Natural killer cell (primary cell): ENCODE results near the gene MKNK1. TPM values are rescaled to one million over a fixed set of nuclear protein-coding genes. Genes with fewer than 3 reads are reported as not detected.

ENCODE experiments used
- ATAC-seq, 3 donors: fragments of 150-1000 bp in 2 of 3; fragments of 200-7000 bp in 1 of 3; cut with Tn5 transposase; 1 replicate in 1 of 3; 2 replicates in 2 of 3; pipeline ENCODE4 v1.10.0; 2021; ENCODE audit warnings: mild to moderate bottlenecking in 2 of 3, moderate library complexity in 2 of 3
- DNase-seq, 2 donors: peaks; one replicate each; pipeline versions ENCODE4 v3.0.0 to v3.0.0-alpha.2; 2013 to 2021; ENCODE audit warnings: mixed read lengths in 1 of 2
- H3K27ac ChIP-seq: one replicate; pipeline ENCODE4 v1.5.1; 2013; ENCODE audit warnings: mild to moderate bottlenecking, low read length
- H3K27me3 ChIP-seq: one replicate; pipeline ENCODE4 v1.6.1; 2013; ENCODE audit warnings: low read length; ENCODE audit not compliant: control insufficient read depth, insufficient read depth
- H3K36me3 ChIP-seq: one replicate; pipeline ENCODE4 v1.6.1; 2013; ENCODE audit warnings: low read length; ENCODE audit not compliant: control insufficient read depth, insufficient read depth
- H3K4me1 ChIP-seq: one replicate; pipeline ENCODE4 v1.6.1; 2013; ENCODE audit warnings: low read length; ENCODE audit not compliant: control insufficient read depth, insufficient read depth
- H3K4me3 ChIP-seq: one replicate; pipeline ENCODE4 v1.5.1; 2013; ENCODE audit warnings: low read length
- H3K9me3 ChIP-seq: one replicate; pipeline ENCODE4 v1.6.1; 2013; ENCODE audit warnings: low read length; ENCODE audit not compliant: control insufficient read depth, insufficient read depth
- H3K27ac Mint-ChIP-seq, 2 donors: one replicate each; pipeline ENCODE4 v1.8.0; 2022; ENCODE audit warnings: mild to moderate bottlenecking in 2 of 2, mixed read lengths in 2 of 2, moderate library complexity in 1 of 2
- H3K27me3 Mint-ChIP-seq, 2 donors: one replicate each; pipeline ENCODE4 v1.8.0; 2022; ENCODE audit warnings: low read depth in 2 of 2, mixed read lengths in 2 of 2
- H3K36me3 Mint-ChIP-seq: one replicate; pipeline ENCODE4 v1.8.0; 2022; ENCODE audit warnings: mixed read lengths
- H3K4me1 Mint-ChIP-seq, 2 donors: one replicate each; pipeline ENCODE4 v1.8.0; 2022; ENCODE audit warnings: mixed read lengths in 2 of 2
- H3K4me3 Mint-ChIP-seq: one replicate; pipeline ENCODE4 v1.8.0; 2022; ENCODE audit warnings: mild to moderate bottlenecking, moderate library complexity, mixed read lengths
- H3K9me3 Mint-ChIP-seq, 2 donors: one replicate each; pipeline ENCODE4 v1.8.0; 2022; ENCODE audit warnings: mixed read lengths in 2 of 2
- WGBS: methylation state at CpG from one replicate; pipeline ENCODE4 v1.1.7; 2013; ENCODE audit warnings: missing lambda C conversion rate; ENCODE audit not compliant: insufficient coverage; 5-methylcytosine and 5-hydroxymethylcytosine counted together
- intact Hi-C: fragments of 100-400 bp; cut with micrococcal nuclease; formaldehyde crosslinking; loops from one replicate; pipeline ENCODE4 v1.14.2; 2022
- total RNA-seq, 4 donors: library from RNA; stranded (reverse); fragments of 120-200 nt in 1 of 4; gene quantifications; one replicate each; pipeline versions ENCODE4 v1.2.3 to v1.2.4, GENCODE V29; 2013 to 2022
- TF ChIP-seq, protein P1 (sequence below): fragments of 200-600 bp; IDR thresholded peaks from one replicate; pipeline ENCODE4 v1.8.0; 2022; ENCODE audit warnings: antibody characterized with exemption

MKNK1 gene
- total RNA-seq, 3 donors from 2014 or later (not counting 1 experiment from before 2014, with no cell fraction given): 59.5 to 81.5 (median 65.5) TPM

DNA sequence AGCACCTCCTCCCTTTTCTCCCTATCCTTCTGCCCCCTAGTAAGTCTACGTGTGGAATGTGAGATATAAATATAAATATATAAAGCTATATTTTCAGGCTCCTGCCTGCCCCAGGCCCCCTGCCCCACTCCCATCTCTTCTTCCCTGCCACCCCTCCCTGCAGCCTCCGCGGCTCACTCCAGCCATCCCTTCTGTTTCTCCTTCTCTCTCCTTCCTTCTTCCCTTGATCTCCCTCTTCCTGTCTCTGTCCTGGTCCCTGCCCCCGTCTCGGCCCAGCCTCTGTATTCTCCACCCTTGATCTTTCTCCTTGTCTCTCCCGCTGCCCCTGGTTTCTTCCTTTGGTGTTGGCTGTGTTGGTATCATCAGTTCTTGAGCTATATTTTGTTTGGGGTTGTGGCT, 91.3 kb downstream of the MKNK1 start:
- Mint-ChIP-seq H3K36me3 (no peaks in the 10 kb centered on the region), H3K27ac (no peak overlapping the region), H3K27me3 (peaks cover 16 to 19% of the 10 kb centered on the region in 2 donors), H3K9me3 (no peaks in the 10 kb centered on the region), H3K4me1 (no peaks in the 10 kb centered on the region), H3K4me3 (no peak overlapping the region)
- Histone ChIP-seq H3K4me1 (no peaks in the 10 kb centered on the region), H3K9me3 (no peaks in the 10 kb centered on the region), H3K36me3 (no peaks in the 10 kb centered on the region), H3K4me3 (no peak overlapping the region), H3K27ac (no peak overlapping the region), H3K27me3 (no peaks in the 10 kb centered on the region)
- no peak for DNase-seq
- TF ChIP-seq, protein P1, sequence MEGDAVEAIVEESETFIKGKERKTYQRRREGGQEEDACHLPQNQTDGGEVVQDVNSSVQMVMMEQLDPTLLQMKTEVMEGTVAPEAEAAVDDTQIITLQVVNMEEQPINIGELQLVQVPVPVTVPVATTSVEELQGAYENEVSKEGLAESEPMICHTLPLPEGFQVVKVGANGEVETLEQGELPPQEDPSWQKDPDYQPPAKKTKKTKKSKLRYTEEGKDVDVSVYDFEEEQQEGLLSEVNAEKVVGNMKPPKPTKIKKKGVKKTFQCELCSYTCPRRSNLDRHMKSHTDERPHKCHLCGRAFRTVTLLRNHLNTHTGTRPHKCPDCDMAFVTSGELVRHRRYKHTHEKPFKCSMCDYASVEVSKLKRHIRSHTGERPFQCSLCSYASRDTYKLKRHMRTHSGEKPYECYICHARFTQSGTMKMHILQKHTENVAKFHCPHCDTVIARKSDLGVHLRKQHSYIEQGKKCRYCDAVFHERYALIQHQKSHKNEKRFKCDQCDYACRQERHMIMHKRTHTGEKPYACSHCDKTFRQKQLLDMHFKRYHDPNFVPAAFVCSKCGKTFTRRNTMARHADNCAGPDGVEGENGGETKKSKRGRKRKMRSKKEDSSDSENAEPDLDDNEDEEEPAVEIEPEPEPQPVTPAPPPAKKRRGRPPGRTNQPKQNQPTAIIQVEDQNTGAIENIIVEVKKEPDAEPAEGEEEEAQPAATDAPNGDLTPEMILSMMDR: no peak
- intact Hi-C loops: no loop called here
- 61% methylated on average over 4 of the region's 6 CpGs for WGBS
- no peak for ATAC-seq

DNA sequence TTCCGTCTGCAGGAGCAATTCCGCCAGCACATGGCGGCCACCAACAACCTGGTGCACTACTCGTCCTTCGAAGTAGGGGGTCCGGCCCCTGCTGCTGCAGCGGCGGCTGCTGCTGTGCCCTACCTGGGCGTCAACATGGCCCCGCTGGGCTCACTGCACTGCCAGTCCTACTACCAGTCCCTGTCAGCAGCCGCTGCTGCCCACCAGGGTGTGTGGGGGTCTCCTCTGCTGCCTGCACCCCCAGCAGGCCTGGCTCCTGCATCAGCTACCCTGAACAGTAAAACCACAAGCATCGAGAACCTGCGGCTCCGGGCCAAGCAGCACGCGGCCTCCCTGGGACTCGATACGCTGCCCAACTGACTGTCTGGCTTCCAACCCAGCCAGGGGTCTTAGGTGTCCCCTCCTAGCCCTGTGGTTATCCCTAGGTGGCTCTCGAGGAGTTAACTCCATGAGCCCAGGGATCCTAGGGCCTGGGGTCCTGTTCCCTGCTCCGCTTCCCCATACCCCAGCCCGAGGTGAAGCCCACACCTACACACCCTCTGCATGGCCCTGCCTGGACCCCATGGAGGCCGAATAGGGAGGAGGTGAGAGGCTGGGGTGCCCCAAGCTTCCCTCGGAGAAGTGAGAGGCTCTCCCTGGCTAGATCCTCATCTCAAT, 91.8 kb downstream of the MKNK1 start:
- Mint-ChIP-seq H3K9me3 (no peaks in the 10 kb centered on the region), H3K4me3 (no peak overlapping the region), H3K27ac (no peak overlapping the region), H3K4me1 (no peaks in the 10 kb centered on the region), H3K27me3 (peaks cover 11 to 16% of the 10 kb centered on the region in 2 donors), H3K36me3 (no peaks in the 10 kb centered on the region)
- ATAC-seq (no peak), DNase-seq (no peak)
- intact Hi-C loops: no loop called here
- H3K27ac ChIP-seq: no peak overlapping the region
- no peaks in the 10 kb centered on the region for H3K27me3 ChIP-seq
- H3K4me3 ChIP-seq: no peak overlapping the region
- H3K9me3 ChIP-seq: no peaks in the 10 kb centered on the region
- TF ChIP-seq, protein P1: no peak
- no peaks in the 10 kb centered on the region for H3K36me3 ChIP-seq
- H3K4me1 ChIP-seq: no peaks in the 10 kb centered on the region
- WGBS: 88% methylated on average over 20 of the region's 23 CpGs

DNA sequence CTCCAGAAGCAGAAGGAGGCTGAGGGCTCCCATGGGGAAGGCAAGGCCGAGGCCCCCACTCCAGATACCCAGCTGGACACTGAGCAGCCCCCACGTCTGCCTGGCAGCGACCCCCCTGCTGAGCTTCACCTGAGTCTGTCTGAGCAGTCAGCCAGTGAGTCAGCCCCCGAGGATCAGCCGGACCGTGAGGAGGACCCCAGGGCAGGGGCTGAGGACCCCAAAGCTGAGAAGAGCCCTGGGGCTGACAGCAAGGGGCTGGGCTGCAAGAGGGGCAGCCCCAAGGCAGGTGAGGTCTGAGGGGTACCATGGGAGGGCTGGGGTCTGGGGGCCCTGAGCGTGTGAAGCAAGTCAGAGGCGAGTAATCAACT, 93.1 kb downstream of the MKNK1 start:
- intact Hi-C loops: no loop called here
- H3K27ac Mint-ChIP-seq: no peak overlapping the region
- WGBS: 71% methylated on average over 8 of the region's 8 CpGs
- TF ChIP-seq, protein P1: no peak
- H3K9me3 Mint-ChIP-seq: no peaks in the 10 kb centered on the region
- Histone ChIP-seq H3K4me3 (no peak overlapping the region), H3K36me3 (no peaks in the 10 kb centered on the region), H3K9me3 (no peaks in the 10 kb centered on the region), H3K4me1 (no peaks in the 10 kb centered on the region), H3K27me3 (no peaks in the 10 kb centered on the region), H3K27ac (no peak overlapping the region)
- ATAC-seq (no peak), DNase-seq (no peak)
- H3K36me3 Mint-ChIP-seq: no peaks in the 10 kb centered on the region
- no peak overlapping the region for H3K4me3 Mint-ChIP-seq
- no peaks in the 10 kb centered on the region for H3K4me1 Mint-ChIP-seq
- H3K27me3 Mint-ChIP-seq: peaks cover 2 to 7% of the 10 kb centered on the region in 2 donors
